DOHH2 (cell line): ENCODE results near the gene GLIS2.

Source experiments
- EZH2phosphoT487 ChIP-seq: fragments of 200-600 bp; sonication (generic); IDR thresholded peaks from 2 replicates; pipeline ENCODE4 v1.6.1; 2017; ENCODE audit warnings: borderline replicate concordance, mild to moderate bottlenecking, antibody characterized with exemption, low read length, moderate library complexity, mixed read lengths
- TF ChIP-seq, protein P1 (sequence below): fragments of 200-600 bp; sonication (generic); IDR thresholded peaks from one replicate; pipeline ENCODE4 v1.5.1; 2014; ENCODE audit warnings: antibody characterized with exemption, mild to moderate bottlenecking, low read depth, low read length; ENCODE audit not compliant: poor library complexity, severe bottlenecking

- TF ChIP-seq, protein P1, sequence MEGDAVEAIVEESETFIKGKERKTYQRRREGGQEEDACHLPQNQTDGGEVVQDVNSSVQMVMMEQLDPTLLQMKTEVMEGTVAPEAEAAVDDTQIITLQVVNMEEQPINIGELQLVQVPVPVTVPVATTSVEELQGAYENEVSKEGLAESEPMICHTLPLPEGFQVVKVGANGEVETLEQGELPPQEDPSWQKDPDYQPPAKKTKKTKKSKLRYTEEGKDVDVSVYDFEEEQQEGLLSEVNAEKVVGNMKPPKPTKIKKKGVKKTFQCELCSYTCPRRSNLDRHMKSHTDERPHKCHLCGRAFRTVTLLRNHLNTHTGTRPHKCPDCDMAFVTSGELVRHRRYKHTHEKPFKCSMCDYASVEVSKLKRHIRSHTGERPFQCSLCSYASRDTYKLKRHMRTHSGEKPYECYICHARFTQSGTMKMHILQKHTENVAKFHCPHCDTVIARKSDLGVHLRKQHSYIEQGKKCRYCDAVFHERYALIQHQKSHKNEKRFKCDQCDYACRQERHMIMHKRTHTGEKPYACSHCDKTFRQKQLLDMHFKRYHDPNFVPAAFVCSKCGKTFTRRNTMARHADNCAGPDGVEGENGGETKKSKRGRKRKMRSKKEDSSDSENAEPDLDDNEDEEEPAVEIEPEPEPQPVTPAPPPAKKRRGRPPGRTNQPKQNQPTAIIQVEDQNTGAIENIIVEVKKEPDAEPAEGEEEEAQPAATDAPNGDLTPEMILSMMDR = no peak
- TF ChIP-seq EZH2phosphoT487 = no peak
Observed at GRCh38 chr16:4384509-4384942, 68.7 kb downstream of the GLIS2 start.
